Smooth muscle cell (in vitro differentiated cells): ENCODE data around the gene SLC35G4. TPM values are rescaled to one million over a fixed set of nuclear protein-coding genes. Genes with fewer than 3 reads are reported as not detected.

Experiments used
- DNase-seq: peaks from one replicate; lab custom pipeline; 2025; ENCODE audit not compliant: unreplicated experiment; lab: John Stamatoyannopoulos, UW
- H2AFZ ChIP-seq: fragments of 200-600 bp; sonication (generic); 2 replicates; pipeline ENCODE4 v1.6.0; 2016; ENCODE audit warnings: antibody characterized with exemption, low read depth, mild to moderate bottlenecking
- H3F3A ChIP-seq: fragments of 200-600 bp; sonication (generic); 2 replicates; pipeline ENCODE4 v1.6.0; 2017; ENCODE audit warnings: antibody characterized with exemption, low read depth
- H3K27ac ChIP-seq: fragments of 200-600 bp; sonication (generic); 2 replicates; pipeline ENCODE4 v1.5.1; 2016; ENCODE audit warnings: low read depth, mild to moderate bottlenecking
- H3K27me3 ChIP-seq: fragments of 200-600 bp; sonication (generic); 2 replicates; pipeline ENCODE4 v1.6.1; 2016; ENCODE audit warnings: low read depth, mild to moderate bottlenecking
- H3K36me3 ChIP-seq: fragments of 200-600 bp; sonication (generic); 2 replicates; pipeline ENCODE4 v1.5.1; 2016; ENCODE audit warnings: low read depth
- H3K4me1 ChIP-seq: fragments of 200-600 bp; sonication (generic); 2 replicates; pipeline ENCODE4 v1.5.1; 2016; ENCODE audit warnings: low read depth
- H3K4me2 ChIP-seq: fragments of 200-600 bp; sonication (generic); 2 replicates; pipeline ENCODE4 v1.6.0; 2016; ENCODE audit warnings: mild to moderate bottlenecking
- H3K4me3 ChIP-seq: fragments of 200-600 bp; sonication (generic); 2 replicates; pipeline ENCODE4 v1.5.1; 2016; ENCODE audit warnings: mild to moderate bottlenecking
- H3K79me2 ChIP-seq: fragments of 200-600 bp; sonication (generic); 2 replicates; pipeline ENCODE4 v1.6.0; 2016; ENCODE audit warnings: low read depth, mild to moderate bottlenecking
- H3K9ac ChIP-seq: fragments of 200-600 bp; sonication (generic); 2 replicates; pipeline ENCODE4 v1.6.0; 2016; ENCODE audit warnings: low read depth
- H3K9me3 ChIP-seq: fragments of 200-600 bp; sonication (generic); replicated peaks from 2 replicates; pipeline ENCODE4 v1.5.1; 2016; ENCODE audit warnings: low read depth
- H4K20me1 ChIP-seq: fragments of 200-600 bp; sonication (generic); 2 replicates; pipeline ENCODE4 v1.6.0; 2016; ENCODE audit warnings: low read depth
- WGBS: methylation state at CpG from one replicate; pipeline ENCODE4 v1.1.7; 2016; ENCODE audit warnings: low lambda C conversion rate; 5-methylcytosine and 5-hydroxymethylcytosine counted together
- polyA plus RNA-seq: library from polyadenylated mRNA; unstranded; fragments of >200 nt; fragmentation: Nextera tagmentation; extraction: Ambion mirVana; gene quantifications from 2 replicates; pipeline ENCODE4 v1.2.1, GENCODE V29; 2016
- total RNA-seq: library from RNA; depleted of rRNA; stranded (reverse); fragments of >200 nt; gene quantifications from 2 replicates; pipeline ENCODE4 v1.2.3, GENCODE V29; 2014
- TF ChIP-seq, protein P1 (sequence below): fragments of 200-600 bp; sonication (generic); IDR thresholded peaks from 2 replicates; pipeline ENCODE4 v1.5.1; 2017; ENCODE audit warnings: borderline replicate concordance, mild to moderate bottlenecking, antibody characterized with exemption; ENCODE audit not compliant: insufficient read depth, poor library complexity, severe bottlenecking

Gene SLC35G4
- total and polyA plus RNA-seq, 2 experiments from 2014 or later: not detected

DNA sequence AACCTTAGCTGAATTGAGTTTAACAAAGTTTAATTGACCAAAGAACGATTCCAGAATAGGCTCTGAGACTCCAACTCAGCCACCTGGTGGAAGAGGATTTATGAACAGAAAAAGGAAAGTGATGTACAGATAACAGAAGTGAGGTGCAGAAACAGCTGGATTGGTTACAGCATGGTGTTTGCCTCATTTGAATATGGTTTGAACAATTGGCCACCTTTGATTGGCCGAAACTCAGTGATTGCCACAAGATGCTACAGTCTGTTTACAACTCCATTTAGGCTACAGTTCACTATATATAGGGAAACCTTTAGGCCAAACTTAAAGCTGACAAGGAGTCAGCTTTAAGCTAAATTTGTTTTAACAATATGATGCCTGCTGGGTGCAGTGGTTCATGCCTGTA is 28.1 kb upstream of the SLC35G4 start:
- no peak overlapping the region for H3K27ac ChIP-seq
- H3K9ac ChIP-seq: no peak overlapping the region
- H3K9me3 ChIP-seq: no peaks in the 10 kb centered on the region
- no peaks in the 10 kb centered on the region for H3K4me1 ChIP-seq
- TF ChIP-seq, protein P1, sequence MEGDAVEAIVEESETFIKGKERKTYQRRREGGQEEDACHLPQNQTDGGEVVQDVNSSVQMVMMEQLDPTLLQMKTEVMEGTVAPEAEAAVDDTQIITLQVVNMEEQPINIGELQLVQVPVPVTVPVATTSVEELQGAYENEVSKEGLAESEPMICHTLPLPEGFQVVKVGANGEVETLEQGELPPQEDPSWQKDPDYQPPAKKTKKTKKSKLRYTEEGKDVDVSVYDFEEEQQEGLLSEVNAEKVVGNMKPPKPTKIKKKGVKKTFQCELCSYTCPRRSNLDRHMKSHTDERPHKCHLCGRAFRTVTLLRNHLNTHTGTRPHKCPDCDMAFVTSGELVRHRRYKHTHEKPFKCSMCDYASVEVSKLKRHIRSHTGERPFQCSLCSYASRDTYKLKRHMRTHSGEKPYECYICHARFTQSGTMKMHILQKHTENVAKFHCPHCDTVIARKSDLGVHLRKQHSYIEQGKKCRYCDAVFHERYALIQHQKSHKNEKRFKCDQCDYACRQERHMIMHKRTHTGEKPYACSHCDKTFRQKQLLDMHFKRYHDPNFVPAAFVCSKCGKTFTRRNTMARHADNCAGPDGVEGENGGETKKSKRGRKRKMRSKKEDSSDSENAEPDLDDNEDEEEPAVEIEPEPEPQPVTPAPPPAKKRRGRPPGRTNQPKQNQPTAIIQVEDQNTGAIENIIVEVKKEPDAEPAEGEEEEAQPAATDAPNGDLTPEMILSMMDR: no peak
- no peaks in the 10 kb centered on the region for H3K27me3 ChIP-seq
- no peak for DNase-seq
- WGBS: 96% methylated on average over 2 of the region's 2 CpGs
- no peaks in the 10 kb centered on the region for H3F3A ChIP-seq
- no peaks in the 10 kb centered on the region for H3K79me2 ChIP-seq
- H3K4me3 ChIP-seq: no peak overlapping the region
- no peak overlapping the region for H3K4me2 ChIP-seq
- H4K20me1 ChIP-seq: no peaks in the 10 kb centered on the region
- no peak overlapping the region for H2AFZ ChIP-seq
- no peaks in the 10 kb centered on the region for H3K36me3 ChIP-seq

DNA sequence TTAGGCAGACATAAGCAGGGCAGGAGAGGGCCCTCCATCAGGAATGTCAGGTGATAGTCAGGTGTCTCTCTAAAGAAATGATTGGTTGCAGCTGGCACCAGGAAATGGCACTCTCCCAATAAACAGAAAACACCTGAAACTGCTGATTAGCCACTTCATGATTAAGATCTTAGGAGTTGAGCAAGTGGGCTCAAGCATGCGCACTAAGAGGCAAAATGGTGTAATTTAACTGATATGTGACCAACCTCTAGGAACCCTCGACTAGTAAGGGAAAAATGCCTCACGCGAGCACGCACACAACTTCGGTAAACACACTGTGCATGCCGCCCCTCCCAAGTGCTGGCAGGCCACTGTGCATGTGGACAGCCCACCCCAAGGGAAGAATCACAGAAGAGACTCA is 23.8 kb upstream of the SLC35G4 start:
- Histone ChIP-seq H3K27me3 (no peaks in the 10 kb centered on the region), H3K36me3 (no peaks in the 10 kb centered on the region), H3K4me3 (no peak overlapping the region), H2AFZ (no peak overlapping the region), H3F3A (no peaks in the 10 kb centered on the region), H3K9ac (no peak overlapping the region), H3K9me3 (no peaks in the 10 kb centered on the region), H4K20me1 (no peaks in the 10 kb centered on the region), H3K79me2 (no peaks in the 10 kb centered on the region), H3K27ac (no peak overlapping the region), H3K4me2 (no peak overlapping the region), H3K4me1 (no peaks in the 10 kb centered on the region)
- no peak for DNase-seq
- WGBS: 77% methylated on average over 7 of the region's 7 CpGs
- TF ChIP-seq, protein P1: no peak

DNA sequence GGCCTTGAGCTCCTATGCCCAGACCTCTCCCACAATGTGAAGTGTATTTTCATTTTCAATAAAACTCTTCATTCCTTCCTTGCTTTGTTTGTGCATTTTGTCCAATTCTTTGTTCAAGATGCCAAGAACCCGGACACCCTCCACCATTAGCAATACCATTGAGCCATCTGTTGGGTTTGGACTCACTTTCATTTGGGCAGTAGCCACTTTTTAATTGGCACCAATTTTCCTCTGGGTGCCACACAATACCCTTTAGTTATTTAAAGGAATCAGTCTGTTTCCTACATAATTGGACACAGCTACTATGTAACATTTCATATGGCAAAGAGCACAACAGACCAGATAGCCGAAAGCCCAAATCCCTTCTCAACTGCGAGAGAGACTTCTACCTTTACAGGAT is 22.5 kb upstream of the SLC35G4 start:
- Histone ChIP-seq H3K27ac (no peak overlapping the region), H3K79me2 (no peaks in the 10 kb centered on the region), H3K9me3 (no peaks in the 10 kb centered on the region), H3K4me2 (no peak overlapping the region), H3K9ac (no peak overlapping the region), H3K27me3 (no peaks in the 10 kb centered on the region), H3F3A (no peaks in the 10 kb centered on the region), H3K4me3 (no peak overlapping the region), H3K36me3 (no peaks in the 10 kb centered on the region), H2AFZ (no peak overlapping the region), H3K4me1 (no peaks in the 10 kb centered on the region), H4K20me1 (no peaks in the 10 kb centered on the region)
- TF ChIP-seq, protein P1: no peak
- DNase-seq: no peak
- 98% methylated on average over 3 of the region's 3 CpGs for WGBS

DNA sequence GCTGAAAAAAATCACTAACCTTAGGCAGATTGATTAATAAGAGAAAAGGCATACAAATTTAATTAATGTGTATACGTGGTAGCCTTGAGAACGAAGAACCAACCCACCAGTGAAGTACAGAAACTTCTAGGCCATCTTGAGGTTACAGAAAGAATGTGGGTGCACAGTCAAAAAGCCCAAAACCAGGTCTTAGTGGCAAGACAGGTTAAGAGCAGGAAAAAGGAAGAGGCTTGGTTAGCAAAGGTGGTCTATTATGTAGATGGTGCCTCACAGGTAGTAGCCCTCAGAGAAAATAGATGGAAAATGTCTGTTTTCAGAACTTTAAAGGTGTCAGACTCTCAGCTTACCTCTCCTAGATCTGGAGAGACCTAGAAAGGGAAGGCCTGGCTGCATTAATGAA is 22.0 kb upstream of the SLC35G4 start:
- DNase-seq: no peak
- Histone ChIP-seq H3K9me3 (no peaks in the 10 kb centered on the region), H3K4me1 (no peaks in the 10 kb centered on the region), H3K4me2 (no peak overlapping the region), H2AFZ (no peak overlapping the region), H3K27ac (no peak overlapping the region), H3K36me3 (no peaks in the 10 kb centered on the region), H3K27me3 (no peaks in the 10 kb centered on the region), H3F3A (no peaks in the 10 kb centered on the region), H3K4me3 (no peak overlapping the region), H4K20me1 (no peaks in the 10 kb centered on the region), H3K9ac (no peak overlapping the region), H3K79me2 (no peaks in the 10 kb centered on the region)
- TF ChIP-seq, protein P1: no peak
- WGBS: 94% methylated on average over 2 of the region's 2 CpGs
